Panc1 (cell line): ENCODE results near the gene ZBTB9. TPM values are rescaled to one million over a fixed set of nuclear protein-coding genes. Genes with fewer than 3 reads are reported as not detected.

Source experiments
- ATAC-seq: fragments of 200-7000 bp; cut with Tn5 transposase; 2 replicates; pipeline ENCODE4 v1.9.1; 2020; ENCODE audit warnings: mild to moderate bottlenecking, moderate library complexity
- BruUV-seq: library from RNA; stranded (reverse); fragments of 400-500 nt; replicated peaks from 2 replicates; lab custom pipeline; 2021; lab: Mats Ljungman, UMichigan
- CTCF ChIA-PET: fragments of 300-600 bp; sonication (Branson Sonifier 250); formaldehyde crosslinking; loops from one replicate; lab custom pipeline; 2022; ENCODE audit warnings: antibody characterized with exemption; lab: Charles Lee
- POLR2A ChIA-PET: fragments of 300-600 bp; sonication (Branson Sonifier 250); formaldehyde crosslinking; loops from one replicate; lab custom pipeline; 2022; ENCODE audit warnings: antibody characterized with exemption; lab: Charles Lee
- DNase-seq: peaks from one replicate; pipeline ENCODE4 v3.0.0-alpha.2; 2010; ENCODE audit warnings: low read depth, low spot score
- H3K27ac ChIP-seq: 2 replicates; pipeline ENCODE4 v1.5.1; 2011; ENCODE audit warnings: mild to moderate bottlenecking, low read length, inconsistent platforms
- H3K27me3 ChIP-seq: fragments of 200-500 bp; sonication (Bioruptor generic); 2 replicates; pipeline ENCODE4 v1.6.0; 2014; ENCODE audit warnings: low read length, inconsistent platforms; ENCODE audit not compliant: control insufficient read depth, insufficient read depth
- H3K36me3 ChIP-seq: fragments of 200-500 bp; sonication (Bioruptor generic); 2 replicates; pipeline ENCODE4 v1.5.1; 2014; ENCODE audit warnings: inconsistent platforms, mild to moderate bottlenecking, low read length, moderate library complexity; ENCODE audit not compliant: control insufficient read depth, insufficient read depth
- H3K4me1 ChIP-seq: 2 replicates; pipeline ENCODE4 v1.5.1; 2011; ENCODE audit warnings: inconsistent platforms, mild to moderate bottlenecking, low read length, moderate library complexity; ENCODE audit not compliant: control insufficient read depth, insufficient read depth
- H3K4me3 ChIP-seq, 2 experiments: 2 replicates each; pipeline ENCODE4 v1.5.1; 2011 to 2012; ENCODE audit warnings: low read depth in 2 of 2, low read length in 2 of 2, mild to moderate bottlenecking in 2 of 2, inconsistent platforms in 1 of 2, moderate library complexity in 1 of 2
- H3K9me3 ChIP-seq: fragments of 200-500 bp; sonication (Bioruptor generic); 2 replicates; pipeline ENCODE4 v1.5.1; 2014; ENCODE audit warnings: low read depth, mild to moderate bottlenecking, inconsistent platforms, low read length, moderate library complexity; ENCODE audit not compliant: control insufficient read depth, insufficient read depth
- POLR2AphosphoS5 ChIP-seq: IDR thresholded peaks from 2 replicates; pipeline ENCODE4 v1.6.1; 2012; ENCODE audit warnings: mild to moderate bottlenecking, low read depth, low read length, moderate library complexity
- SIN3A ChIP-seq: IDR thresholded peaks from 2 replicates; pipeline ENCODE4 v1.6.1; 2012; ENCODE audit warnings: low read depth, mild to moderate bottlenecking, low read length, moderate library complexity, borderline replicate concordance; ENCODE audit not compliant: insufficient read depth
- TCF7L2 ChIP-seq: IDR thresholded peaks from 2 replicates; pipeline ENCODE4 v1.6.1; 2011; ENCODE audit warnings: mild to moderate bottlenecking, low read depth, low read length, inconsistent platforms
- in situ Hi-C: cut with HindIII; loops from 2 replicates; pipeline ENCODE4 v1.10.0; 2016; ENCODE audit warnings: low sequenced_read_pairs, low pct_unique_long_range_greater_than_20kb
- intact Hi-C: fragments of 100-400 bp; cut with micrococcal nuclease; formaldehyde crosslinking; loops from one replicate; pipeline ENCODE4 v1.10.0; 2022; ENCODE audit not compliant: unreplicated experiment
- total RNA-seq: library from RNA; stranded (reverse); gene quantifications from one replicate; pipeline ENCODE4 v1.2.1, GENCODE V29; 2021; ENCODE audit not compliant: unreplicated experiment
- TF ChIP-seq, protein P1 (sequence below), 2 experiments: IDR thresholded peaks; 2 replicates each; pipeline ENCODE4 v1.6.1; 2011 to 2012; ENCODE audit warnings: low read depth in 2 of 2, control low read depth in 1 of 2, low read length in 1 of 2, mild to moderate bottlenecking in 1 of 2, moderate library complexity in 1 of 2; ENCODE audit not compliant: insufficient read depth in 1 of 2
- TF ChIP-seq, protein P2 (sequence below): fragments of 450-650 bp; IDR thresholded peaks from 2 replicates; pipeline ENCODE4 v1.5.1; 2017; ENCODE audit warnings: mild to moderate bottlenecking

ZBTB9 gene
- total RNA-seq, 1 experiment from 2014 or later = 17.6 TPM

DNA sequence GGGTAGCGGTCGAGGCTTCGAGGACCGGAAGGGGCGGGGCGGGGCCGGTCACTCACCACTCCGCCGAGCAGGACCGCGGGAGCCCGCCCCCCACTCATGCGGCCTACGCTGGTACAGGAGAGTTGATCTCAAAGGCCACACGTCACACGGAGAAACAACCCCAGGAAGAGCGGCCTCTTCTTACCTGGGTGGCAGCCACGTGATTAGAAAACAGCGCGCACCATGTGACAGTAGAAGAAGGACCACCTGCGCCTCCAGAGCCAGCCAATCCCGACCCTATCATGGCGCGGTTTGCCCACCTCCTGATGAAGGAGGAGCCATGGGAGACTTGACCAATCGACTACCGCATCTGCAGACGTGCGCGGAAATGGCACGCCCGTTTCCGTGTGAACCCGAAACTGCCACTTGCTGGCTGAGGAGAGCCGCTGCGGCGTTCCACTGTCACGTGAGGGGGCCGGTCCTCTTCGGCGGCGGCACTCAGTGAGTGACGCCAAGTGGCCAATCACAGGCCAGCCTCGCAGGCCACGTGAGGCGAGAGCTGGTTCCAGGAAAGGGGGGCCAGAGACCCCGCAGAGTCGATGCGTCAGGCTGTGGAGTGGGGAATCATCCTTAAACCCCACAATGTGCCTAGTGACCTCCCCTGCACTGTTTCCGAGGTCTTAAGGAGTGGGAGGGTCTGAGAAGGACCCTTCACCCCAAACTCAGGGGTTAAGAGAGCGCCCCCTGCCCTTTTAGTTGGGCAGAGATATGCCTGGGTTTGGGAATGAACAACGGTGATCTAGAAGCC, 36.3 kb upstream of the ZBTB9 start, which contains the start of gene CUTA:
CUTA (minus strand) TSS at position 205 of the 787 bp plus-strand sequence; CDS start at position 98, 107 bp downstream.
- intact Hi-C loops (no loop called here), in situ Hi-C loops (no loop called here)
- TF ChIP-seq, protein P1, sequence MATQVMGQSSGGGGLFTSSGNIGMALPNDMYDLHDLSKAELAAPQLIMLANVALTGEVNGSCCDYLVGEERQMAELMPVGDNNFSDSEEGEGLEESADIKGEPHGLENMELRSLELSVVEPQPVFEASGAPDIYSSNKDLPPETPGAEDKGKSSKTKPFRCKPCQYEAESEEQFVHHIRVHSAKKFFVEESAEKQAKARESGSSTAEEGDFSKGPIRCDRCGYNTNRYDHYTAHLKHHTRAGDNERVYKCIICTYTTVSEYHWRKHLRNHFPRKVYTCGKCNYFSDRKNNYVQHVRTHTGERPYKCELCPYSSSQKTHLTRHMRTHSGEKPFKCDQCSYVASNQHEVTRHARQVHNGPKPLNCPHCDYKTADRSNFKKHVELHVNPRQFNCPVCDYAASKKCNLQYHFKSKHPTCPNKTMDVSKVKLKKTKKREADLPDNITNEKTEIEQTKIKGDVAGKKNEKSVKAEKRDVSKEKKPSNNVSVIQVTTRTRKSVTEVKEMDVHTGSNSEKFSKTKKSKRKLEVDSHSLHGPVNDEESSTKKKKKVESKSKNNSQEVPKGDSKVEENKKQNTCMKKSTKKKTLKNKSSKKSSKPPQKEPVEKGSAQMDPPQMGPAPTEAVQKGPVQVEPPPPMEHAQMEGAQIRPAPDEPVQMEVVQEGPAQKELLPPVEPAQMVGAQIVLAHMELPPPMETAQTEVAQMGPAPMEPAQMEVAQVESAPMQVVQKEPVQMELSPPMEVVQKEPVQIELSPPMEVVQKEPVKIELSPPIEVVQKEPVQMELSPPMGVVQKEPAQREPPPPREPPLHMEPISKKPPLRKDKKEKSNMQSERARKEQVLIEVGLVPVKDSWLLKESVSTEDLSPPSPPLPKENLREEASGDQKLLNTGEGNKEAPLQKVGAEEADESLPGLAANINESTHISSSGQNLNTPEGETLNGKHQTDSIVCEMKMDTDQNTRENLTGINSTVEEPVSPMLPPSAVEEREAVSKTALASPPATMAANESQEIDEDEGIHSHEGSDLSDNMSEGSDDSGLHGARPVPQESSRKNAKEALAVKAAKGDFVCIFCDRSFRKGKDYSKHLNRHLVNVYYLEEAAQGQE (IDR thresholded peaks at IDR 0.05; ENCODE audit: insufficient read depth in 1 of 2, low read depth in 2 of 2, low read length in 1 of 2) = no peak
- TF ChIP-seq SIN3A = peak; percentile 68; the same call in 1 of the 2 replicates
- TF ChIP-seq, protein P2, sequence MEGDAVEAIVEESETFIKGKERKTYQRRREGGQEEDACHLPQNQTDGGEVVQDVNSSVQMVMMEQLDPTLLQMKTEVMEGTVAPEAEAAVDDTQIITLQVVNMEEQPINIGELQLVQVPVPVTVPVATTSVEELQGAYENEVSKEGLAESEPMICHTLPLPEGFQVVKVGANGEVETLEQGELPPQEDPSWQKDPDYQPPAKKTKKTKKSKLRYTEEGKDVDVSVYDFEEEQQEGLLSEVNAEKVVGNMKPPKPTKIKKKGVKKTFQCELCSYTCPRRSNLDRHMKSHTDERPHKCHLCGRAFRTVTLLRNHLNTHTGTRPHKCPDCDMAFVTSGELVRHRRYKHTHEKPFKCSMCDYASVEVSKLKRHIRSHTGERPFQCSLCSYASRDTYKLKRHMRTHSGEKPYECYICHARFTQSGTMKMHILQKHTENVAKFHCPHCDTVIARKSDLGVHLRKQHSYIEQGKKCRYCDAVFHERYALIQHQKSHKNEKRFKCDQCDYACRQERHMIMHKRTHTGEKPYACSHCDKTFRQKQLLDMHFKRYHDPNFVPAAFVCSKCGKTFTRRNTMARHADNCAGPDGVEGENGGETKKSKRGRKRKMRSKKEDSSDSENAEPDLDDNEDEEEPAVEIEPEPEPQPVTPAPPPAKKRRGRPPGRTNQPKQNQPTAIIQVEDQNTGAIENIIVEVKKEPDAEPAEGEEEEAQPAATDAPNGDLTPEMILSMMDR = peak; percentile 72
- peak; percentile 37; the same call in 1 of the 2 replicates for TF ChIP-seq POLR2AphosphoS5
- TF ChIP-seq TCF7L2 = peak; percentile 86
- Histone ChIP-seq H3K9me3 (no peaks in the 10 kb centered on the region), H3K4me3 (peak within 1 kb of the TSS; percentile 86), H3K27ac (peak within 1 kb of the TSS; percentile 99), H3K27me3 (no peaks in the 10 kb centered on the region), H3K4me1 (peaks cover 45% of the 10 kb centered on the region), H3K36me3 (peaks cover 2% of the 10 kb centered on the region)
- no TSS peak for BruUV-seq
- DNase-seq (peak; percentile 98), ATAC-seq (peak; percentile 92)
- POLR2A ChIA-PET = no interaction called here
- CTCF ChIA-PET = interaction anchor here (0.6 to 1.0 kb wide), 2 partner anchors 8 to 50 kb away, joined by 3 to 11 read pairs; no protein-coding TSS in a partner anchor

DNA sequence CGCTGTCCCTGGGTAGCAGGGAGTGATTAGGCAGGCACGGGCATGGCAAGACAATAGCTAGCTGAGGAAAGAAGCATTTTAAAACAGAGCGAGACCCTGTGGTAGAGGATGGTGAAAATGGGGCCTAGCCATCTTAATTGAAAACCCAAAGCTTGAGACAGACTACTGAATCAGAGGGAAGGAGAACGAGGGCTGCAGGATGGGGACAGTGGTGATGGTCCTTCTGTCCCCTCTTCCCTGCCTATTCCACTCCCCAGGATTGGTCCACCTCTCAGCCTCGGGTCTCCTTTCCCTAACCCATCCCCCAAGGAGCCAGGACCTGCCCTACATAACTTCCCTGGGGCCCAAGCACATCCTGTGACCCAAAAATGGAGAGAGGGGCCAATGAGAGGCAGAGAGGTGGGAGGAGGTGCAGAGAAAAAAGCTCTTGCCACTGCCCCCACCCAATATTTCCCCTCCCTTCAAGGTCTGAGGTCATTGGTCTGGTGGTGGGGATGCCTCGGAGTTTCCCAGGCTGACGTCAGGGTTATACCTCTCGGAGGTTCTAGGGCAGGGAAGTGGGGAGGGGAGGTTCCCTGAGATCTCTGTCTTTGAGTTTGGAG, 35.6 kb upstream of the ZBTB9 start:
- TSS peak; percentile 67 for BruUV-seq

More for the DNA sequence above, 35.6 kb upstream of the ZBTB9 start:
- peak overlapping the region; percentile 59 to 86 for H3K4me3 ChIP-seq
- ChIA-PET POLR2A (interaction anchor here (0.6 kb wide), 1 partner anchor 101 kb away, joined by 3 read pairs; the partner anchor contains the start of gene ZBTB22), CTCF (interaction anchor here (1.0 kb wide), 1 partner anchor 8 kb away, joined by 11 read pairs; no protein-coding TSS in a partner anchor)
- no peaks in the 10 kb centered on the region for H3K9me3 ChIP-seq
- DNase-seq (no peak), ATAC-seq (no peak)
- in situ Hi-C loops (no loop called here), intact Hi-C loops (no loop called here)
- H3K4me1 ChIP-seq = peaks cover 45% of the 10 kb centered on the region
- H3K27me3 ChIP-seq = no peaks in the 10 kb centered on the region
- TF ChIP-seq, protein P1 (IDR thresholded peaks at IDR 0.05; ENCODE audit: insufficient read depth in 1 of 2, low read depth in 2 of 2, low read length in 1 of 2) = no peak
- TF ChIP-seq, protein P2 = peak; percentile 17
- H3K36me3 ChIP-seq = peaks cover 2% of the 10 kb centered on the region
- peak overlapping the region; percentile 99 for H3K27ac ChIP-seq
